ENCODE data around the gene SLC26A11.

GRCh38 chr17:80195141-80195540 lies 25.1 kb upstream of the SLC26A11 start:
- TF ChIP-seq POLR2A (IDR thresholded peaks at IDR 0.05) (no peak), CTCF (IDR thresholded peaks at IDR 0.05) (no peak)
